Measurements from ENCODE around the gene CNTNAP2. TPM values are rescaled to one million over a fixed set of nuclear protein-coding genes. Genes with fewer than 3 reads are reported as not detected.

CNTNAP2 gene
- total RNA-seq, 3 donors from 2014 or later (not counting 1 experiment from before 2014, with no cell fraction given), result 0.18 to 1.1 TPM; not detected in 1

DNA sequence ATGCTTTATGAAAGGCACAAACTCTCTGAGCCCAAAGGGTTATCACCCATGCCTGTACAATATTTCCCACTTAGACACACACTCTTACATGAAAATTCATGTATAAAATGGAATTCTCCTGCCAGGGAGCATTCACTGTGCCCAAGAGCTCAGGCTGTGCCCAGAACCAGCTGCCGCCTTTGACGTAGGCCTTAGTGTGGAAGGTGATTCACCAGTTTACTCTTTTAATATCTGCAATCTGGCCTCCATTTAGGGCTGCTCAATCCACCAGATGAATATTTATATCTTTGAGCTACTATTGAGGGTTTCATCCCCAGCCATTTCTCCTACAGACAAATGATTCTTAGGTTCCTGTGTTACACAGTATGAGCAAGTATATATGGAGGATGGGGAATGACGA is 849.7 kb downstream of the CNTNAP2 start:
- Mint-ChIP-seq H3K9me3 (peaks cover 0 to 2% of the 10 kb centered on the region in 2 donors), H3K36me3 (no peaks in the 10 kb centered on the region), H3K4me3 (no peak overlapping the region), H3K27me3 (ENCODE audit: low read depth in 2 of 2) (no peaks in the 10 kb centered on the region), H3K27ac (no peak overlapping the region), H3K4me1 (no peaks in the 10 kb centered on the region)
- H3K27ac ChIP-seq (ENCODE audit: low read length), result no peak overlapping the region
- no peaks in the 10 kb centered on the region for H3K9me3 ChIP-seq (ENCODE audit: control insufficient read depth, insufficient read depth, low read length)
- TF ChIP-seq, protein P1, sequence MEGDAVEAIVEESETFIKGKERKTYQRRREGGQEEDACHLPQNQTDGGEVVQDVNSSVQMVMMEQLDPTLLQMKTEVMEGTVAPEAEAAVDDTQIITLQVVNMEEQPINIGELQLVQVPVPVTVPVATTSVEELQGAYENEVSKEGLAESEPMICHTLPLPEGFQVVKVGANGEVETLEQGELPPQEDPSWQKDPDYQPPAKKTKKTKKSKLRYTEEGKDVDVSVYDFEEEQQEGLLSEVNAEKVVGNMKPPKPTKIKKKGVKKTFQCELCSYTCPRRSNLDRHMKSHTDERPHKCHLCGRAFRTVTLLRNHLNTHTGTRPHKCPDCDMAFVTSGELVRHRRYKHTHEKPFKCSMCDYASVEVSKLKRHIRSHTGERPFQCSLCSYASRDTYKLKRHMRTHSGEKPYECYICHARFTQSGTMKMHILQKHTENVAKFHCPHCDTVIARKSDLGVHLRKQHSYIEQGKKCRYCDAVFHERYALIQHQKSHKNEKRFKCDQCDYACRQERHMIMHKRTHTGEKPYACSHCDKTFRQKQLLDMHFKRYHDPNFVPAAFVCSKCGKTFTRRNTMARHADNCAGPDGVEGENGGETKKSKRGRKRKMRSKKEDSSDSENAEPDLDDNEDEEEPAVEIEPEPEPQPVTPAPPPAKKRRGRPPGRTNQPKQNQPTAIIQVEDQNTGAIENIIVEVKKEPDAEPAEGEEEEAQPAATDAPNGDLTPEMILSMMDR (IDR thresholded peaks at IDR 0.05), result no peak
- no peaks in the 10 kb centered on the region for H3K36me3 ChIP-seq (ENCODE audit: control insufficient read depth, insufficient read depth, low read length)
- no peaks in the 10 kb centered on the region for H3K4me1 ChIP-seq (ENCODE audit: control insufficient read depth, insufficient read depth, low read length)
- no peaks in the 10 kb centered on the region for H3K27me3 ChIP-seq (ENCODE audit: control insufficient read depth, insufficient read depth, low read length)
- no peak overlapping the region for H3K4me3 ChIP-seq (ENCODE audit: low read length)
- ATAC-seq (no peak), DNase-seq (no peak)
- intact Hi-C loops (cut with micrococcal nuclease), result no loop called here
- WGBS (ENCODE audit: insufficient coverage), result 83% methylated on average over 2 of the region's 3 CpGs

DNA sequence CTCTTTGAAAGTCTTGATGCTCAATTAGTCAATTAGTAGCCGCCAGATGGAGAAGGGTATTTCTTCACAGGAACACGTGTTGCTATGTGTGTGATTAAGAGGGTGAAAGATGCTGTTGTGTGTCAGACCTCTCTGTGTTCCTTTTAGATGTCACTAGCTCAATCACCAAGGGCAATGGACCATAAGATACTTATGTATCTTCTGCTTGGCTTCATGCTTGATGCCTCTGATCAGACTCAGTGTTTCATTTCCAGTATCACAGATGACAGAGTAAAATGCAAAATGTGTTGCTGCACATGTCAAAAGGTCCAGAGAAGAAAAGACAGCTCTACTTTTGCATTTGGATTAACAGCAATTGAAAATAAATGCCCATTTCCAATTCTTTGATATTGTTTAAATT is 865.9 kb downstream of the CNTNAP2 start:
- Mint-ChIP-seq H3K27ac (no peak overlapping the region), H3K4me3 (no peak overlapping the region), H3K27me3 (ENCODE audit: low read depth in 2 of 2) (no peaks in the 10 kb centered on the region), H3K4me1 (no peaks in the 10 kb centered on the region), H3K9me3 (peaks cover 12 to 21% of the 10 kb centered on the region in 2 donors), H3K36me3 (peaks cover 13% of the 10 kb centered on the region)
- DNase-seq (no peak), ATAC-seq (no peak)
- H3K27me3 ChIP-seq (ENCODE audit: control insufficient read depth, insufficient read depth, low read length), result no peaks in the 10 kb centered on the region
- no peak overlapping the region for H3K27ac ChIP-seq (ENCODE audit: low read length)
- no peak overlapping the region for H3K4me3 ChIP-seq (ENCODE audit: low read length)
- intact Hi-C loops (cut with micrococcal nuclease), result no loop called here
- 85% methylated on average over 2 of the region's 2 CpGs for WGBS (ENCODE audit: insufficient coverage)
- TF ChIP-seq, protein P1 (IDR thresholded peaks at IDR 0.05), result no peak
- no peaks in the 10 kb centered on the region for H3K4me1 ChIP-seq (ENCODE audit: control insufficient read depth, insufficient read depth, low read length)
- H3K36me3 ChIP-seq (ENCODE audit: control insufficient read depth, insufficient read depth, low read length), result no peaks in the 10 kb centered on the region
- no peaks in the 10 kb centered on the region for H3K9me3 ChIP-seq (ENCODE audit: control insufficient read depth, insufficient read depth, low read length)

GRCh38 chr7:146991596-146991995 is 875.0 kb downstream of the CNTNAP2 start:
- no peak for ATAC-seq

GRCh38 chr7:146993764-146994163 is 877.2 kb downstream of the CNTNAP2 start:
- 86% methylated on average over 1 of the region's 1 CpG for WGBS (ENCODE audit: insufficient coverage)
- Histone ChIP-seq H3K27ac (ENCODE audit: low read length) (no peak overlapping the region), H3K27me3 (ENCODE audit: control insufficient read depth, insufficient read depth, low read length) (no peaks in the 10 kb centered on the region), H3K4me1 (ENCODE audit: control insufficient read depth, insufficient read depth, low read length) (no peaks in the 10 kb centered on the region), H3K9me3 (ENCODE audit: control insufficient read depth, insufficient read depth, low read length) (peaks cover 5% of the 10 kb centered on the region), H3K36me3 (ENCODE audit: control insufficient read depth, insufficient read depth, low read length) (no peaks in the 10 kb centered on the region), H3K4me3 (ENCODE audit: low read length) (no peak overlapping the region)
- no peak for DNase-seq
- peaks cover 13% of the 10 kb centered on the region for H3K36me3 Mint-ChIP-seq
- peaks cover 14 to 28% of the 10 kb centered on the region in 2 donors for H3K9me3 Mint-ChIP-seq
- no peaks in the 10 kb centered on the region for H3K4me1 Mint-ChIP-seq
- H3K27ac Mint-ChIP-seq, result no peak overlapping the region
- TF ChIP-seq, protein P1 (IDR thresholded peaks at IDR 0.05), result no peak
- no peaks in the 10 kb centered on the region for H3K27me3 Mint-ChIP-seq (ENCODE audit: low read depth in 2 of 2)
- intact Hi-C loops (cut with micrococcal nuclease), result no loop called here
- no peak for ATAC-seq
- H3K4me3 Mint-ChIP-seq, result no peak overlapping the region

More at GRCh38 chr7:146991596-146991995, 875.0 kb downstream of the CNTNAP2 start:
- no peak overlapping the region for H3K27ac ChIP-seq (ENCODE audit: low read length)
- Mint-ChIP-seq H3K9me3 (peaks cover 9 to 21% of the 10 kb centered on the region in 2 donors), H3K36me3 (peaks cover 6% of the 10 kb centered on the region), H3K4me1 (no peaks in the 10 kb centered on the region), H3K27ac (no peak overlapping the region), H3K27me3 (ENCODE audit: low read depth in 2 of 2) (no peaks in the 10 kb centered on the region), H3K4me3 (no peak overlapping the region)
- intact Hi-C loops (cut with micrococcal nuclease), result no loop called here
- 83% methylated on average over 5 of the region's 5 CpGs for WGBS (ENCODE audit: insufficient coverage)
- DNase-seq, result no peak
- H3K9me3 ChIP-seq (ENCODE audit: control insufficient read depth, insufficient read depth, low read length), result peaks cover 5% of the 10 kb centered on the region
- TF ChIP-seq, protein P1 (IDR thresholded peaks at IDR 0.05), result no peak
- no peak overlapping the region for H3K4me3 ChIP-seq (ENCODE audit: low read length)
- H3K4me1 ChIP-seq (ENCODE audit: control insufficient read depth, insufficient read depth, low read length), result no peaks in the 10 kb centered on the region
- H3K36me3 ChIP-seq (ENCODE audit: control insufficient read depth, insufficient read depth, low read length), result no peaks in the 10 kb centered on the region
- H3K27me3 ChIP-seq (ENCODE audit: control insufficient read depth, insufficient read depth, low read length), result no peaks in the 10 kb centered on the region

Measured in natural killer cell (primary cell).